MCF 10A (cell line): Measurements from ENCODE around the gene PLEK. TPM values are rescaled to one million over a fixed set of nuclear protein-coding genes. Genes with fewer than 3 reads are reported as not detected.

Experiments used
- BruUV-seq: library from RNA; stranded (reverse); fragments of 400-500 nt; replicated peaks from 2 replicates; lab custom pipeline; 2021; lab: Mats Ljungman, UMichigan
- CTCF ChIA-PET: fragments of 300-600 bp; sonication (Branson Sonifier 250); formaldehyde crosslinking; extraction: SDS; loops from one replicate; lab custom pipeline; 2021; ENCODE audit warnings: antibody characterized with exemption, inconsistent platforms; lab: Yijun Ruan, JAX
- POLR2A ChIA-PET: fragments of 300-600, 350-650 bp; sonication (Branson Sonifier 250); formaldehyde crosslinking; extraction: SDS; loops from one replicate; lab custom pipeline; 2020; ENCODE audit warnings: antibody characterized with exemption, inconsistent platforms; lab: Yijun Ruan, JAX
- DNase-seq: peaks from one replicate; pipeline ENCODE4 v3.0.0-alpha.2; 2018; ENCODE audit not compliant: unreplicated experiment
- H3K27ac Mint-ChIP-seq: one replicate; pipeline ENCODE4 v1.8.0; 2022; ENCODE audit warnings: mild to moderate bottlenecking, low read depth, mixed read lengths; ENCODE audit not compliant: unreplicated experiment
- H3K27me3 Mint-ChIP-seq: one replicate; pipeline ENCODE4 v1.8.0; 2022; ENCODE audit warnings: mixed read lengths; ENCODE audit not compliant: insufficient read depth, unreplicated experiment
- H3K36me3 Mint-ChIP-seq: one replicate; pipeline ENCODE4 v1.8.0; 2022; ENCODE audit warnings: mild to moderate bottlenecking, moderate library complexity, mixed read lengths; ENCODE audit not compliant: insufficient read depth, unreplicated experiment
- H3K4me1 Mint-ChIP-seq: one replicate; pipeline ENCODE4 v1.8.0; 2022; ENCODE audit warnings: mixed read lengths; ENCODE audit not compliant: insufficient read depth, unreplicated experiment
- H3K4me3 Mint-ChIP-seq: one replicate; pipeline ENCODE4 v1.8.0; 2022; ENCODE audit warnings: mild to moderate bottlenecking, moderate library complexity, mixed read lengths; ENCODE audit not compliant: unreplicated experiment
- H3K9me3 Mint-ChIP-seq: one replicate; pipeline ENCODE4 v1.8.0; 2022; ENCODE audit warnings: mixed read lengths; ENCODE audit not compliant: unreplicated experiment
- intact Hi-C: fragments of 100-400 bp; cut with micrococcal nuclease; formaldehyde crosslinking; loops from 2 replicates; pipeline ENCODE4 v1.14.1; 2022
- total RNA-seq: library from RNA; stranded (reverse); gene quantifications from 2 replicates; pipeline ENCODE4 v1.2.3, GENCODE V29; 2022
- TF ChIP-seq, protein P1 (sequence below): fragments of 200-600 bp; IDR thresholded peaks from one replicate; pipeline ENCODE4 v1.8.0; 2022; ENCODE audit warnings: antibody characterized with exemption, mild to moderate bottlenecking; ENCODE audit not compliant: unreplicated experiment

The PLEK gene
- total RNA-seq, 1 experiment from 2014 or later = not detected

DNA sequence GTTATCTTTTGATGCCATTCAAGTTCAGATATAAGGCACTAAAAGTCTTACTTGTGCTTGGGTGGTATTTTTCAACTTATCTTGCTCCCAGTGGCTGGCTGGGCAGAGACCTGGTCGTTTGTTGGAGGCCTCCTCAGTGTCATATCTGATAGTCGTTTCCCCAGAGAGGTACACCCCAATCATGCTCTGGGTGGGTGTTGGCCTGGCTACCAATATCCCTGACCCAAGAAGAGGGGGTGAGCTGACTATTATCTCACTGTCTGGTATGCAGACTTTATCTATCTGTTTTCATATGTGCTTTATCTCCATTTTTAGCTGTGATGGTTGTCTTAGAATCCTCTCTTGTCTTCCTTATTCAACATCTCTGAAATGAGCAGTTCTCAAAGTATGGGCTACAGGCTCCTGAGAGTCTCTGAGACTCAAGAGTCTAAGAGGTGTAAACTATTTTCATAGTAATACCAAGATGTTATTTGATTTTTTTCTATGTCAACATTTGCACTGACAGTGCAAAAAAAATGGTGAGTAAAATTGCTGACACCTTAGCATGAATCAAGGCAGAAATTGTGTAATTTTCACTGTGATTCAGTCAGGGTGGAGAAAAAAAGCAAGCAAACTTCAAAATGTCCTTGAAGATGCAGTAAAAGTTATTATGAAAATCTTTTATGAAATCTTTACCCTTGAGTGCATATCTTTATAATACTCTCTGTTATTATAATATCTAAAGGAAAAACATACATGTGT, 12.3 kb upstream of the PLEK start:
- H3K4me1 Mint-ChIP-seq = no peaks in the 10 kb centered on the region
- no TSS peak for BruUV-seq

DNA sequence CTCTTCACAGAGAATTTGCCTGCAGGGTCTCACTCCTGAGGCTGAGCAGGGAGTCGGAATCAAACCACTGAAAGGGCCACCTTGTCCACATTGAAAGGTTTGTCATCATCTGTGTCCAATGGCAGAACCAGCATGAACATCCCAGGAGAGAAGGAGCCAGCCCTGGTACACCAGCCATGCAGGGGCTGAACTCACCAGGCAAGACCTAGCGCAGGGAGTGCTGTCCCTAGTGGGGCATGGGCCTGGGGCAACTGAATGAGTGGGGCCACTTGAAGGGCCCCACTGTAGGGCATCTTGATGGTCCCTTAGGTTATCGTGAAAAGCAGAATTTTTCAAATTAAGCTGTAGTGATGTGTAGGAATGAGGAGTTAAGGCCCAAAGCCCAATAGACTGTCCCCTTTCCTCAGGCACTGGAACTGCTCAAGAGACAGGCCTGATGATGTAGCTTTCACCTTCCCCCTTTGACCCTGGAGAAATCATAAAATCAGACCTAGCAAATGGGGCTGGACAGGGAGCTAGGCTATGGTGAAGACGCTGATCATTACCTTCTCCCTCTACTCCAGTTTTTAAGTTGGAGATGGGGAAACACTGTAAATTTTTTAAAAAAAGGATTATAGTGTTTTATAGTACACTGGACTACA, 8.4 kb upstream of the PLEK start:
- CTCF ChIA-PET = interaction anchor here (0.9 kb wide), 1 partner anchor 74 kb away, joined by 3 read pairs; no protein-coding TSS in a partner anchor
- H3K9me3 Mint-ChIP-seq = no peaks in the 10 kb centered on the region

More for the DNA sequence above, 12.3 kb upstream of the PLEK start:
- ChIA-PET POLR2A (interaction anchor here (0.7 to 1.1 kb wide), 5 partner anchors 8 to 88 kb away, joined by 3 to 4 read pairs (median 3); partner anchors contain the start of gene CNRIP1), CTCF (interaction anchor here (0.9 kb wide), 1 partner anchor 89 kb away, joined by 5 read pairs; no protein-coding TSS in a partner anchor)
- Mint-ChIP-seq H3K36me3 (no peaks in the 10 kb centered on the region), H3K9me3 (no peaks in the 10 kb centered on the region), H3K4me3 (no peak overlapping the region), H3K27me3 (no peaks in the 10 kb centered on the region), H3K27ac (no peak overlapping the region)
- intact Hi-C loops = no loop called here
- DNase-seq = peak; percentile 38
- TF ChIP-seq, protein P1, sequence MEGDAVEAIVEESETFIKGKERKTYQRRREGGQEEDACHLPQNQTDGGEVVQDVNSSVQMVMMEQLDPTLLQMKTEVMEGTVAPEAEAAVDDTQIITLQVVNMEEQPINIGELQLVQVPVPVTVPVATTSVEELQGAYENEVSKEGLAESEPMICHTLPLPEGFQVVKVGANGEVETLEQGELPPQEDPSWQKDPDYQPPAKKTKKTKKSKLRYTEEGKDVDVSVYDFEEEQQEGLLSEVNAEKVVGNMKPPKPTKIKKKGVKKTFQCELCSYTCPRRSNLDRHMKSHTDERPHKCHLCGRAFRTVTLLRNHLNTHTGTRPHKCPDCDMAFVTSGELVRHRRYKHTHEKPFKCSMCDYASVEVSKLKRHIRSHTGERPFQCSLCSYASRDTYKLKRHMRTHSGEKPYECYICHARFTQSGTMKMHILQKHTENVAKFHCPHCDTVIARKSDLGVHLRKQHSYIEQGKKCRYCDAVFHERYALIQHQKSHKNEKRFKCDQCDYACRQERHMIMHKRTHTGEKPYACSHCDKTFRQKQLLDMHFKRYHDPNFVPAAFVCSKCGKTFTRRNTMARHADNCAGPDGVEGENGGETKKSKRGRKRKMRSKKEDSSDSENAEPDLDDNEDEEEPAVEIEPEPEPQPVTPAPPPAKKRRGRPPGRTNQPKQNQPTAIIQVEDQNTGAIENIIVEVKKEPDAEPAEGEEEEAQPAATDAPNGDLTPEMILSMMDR = no peak

DNA sequence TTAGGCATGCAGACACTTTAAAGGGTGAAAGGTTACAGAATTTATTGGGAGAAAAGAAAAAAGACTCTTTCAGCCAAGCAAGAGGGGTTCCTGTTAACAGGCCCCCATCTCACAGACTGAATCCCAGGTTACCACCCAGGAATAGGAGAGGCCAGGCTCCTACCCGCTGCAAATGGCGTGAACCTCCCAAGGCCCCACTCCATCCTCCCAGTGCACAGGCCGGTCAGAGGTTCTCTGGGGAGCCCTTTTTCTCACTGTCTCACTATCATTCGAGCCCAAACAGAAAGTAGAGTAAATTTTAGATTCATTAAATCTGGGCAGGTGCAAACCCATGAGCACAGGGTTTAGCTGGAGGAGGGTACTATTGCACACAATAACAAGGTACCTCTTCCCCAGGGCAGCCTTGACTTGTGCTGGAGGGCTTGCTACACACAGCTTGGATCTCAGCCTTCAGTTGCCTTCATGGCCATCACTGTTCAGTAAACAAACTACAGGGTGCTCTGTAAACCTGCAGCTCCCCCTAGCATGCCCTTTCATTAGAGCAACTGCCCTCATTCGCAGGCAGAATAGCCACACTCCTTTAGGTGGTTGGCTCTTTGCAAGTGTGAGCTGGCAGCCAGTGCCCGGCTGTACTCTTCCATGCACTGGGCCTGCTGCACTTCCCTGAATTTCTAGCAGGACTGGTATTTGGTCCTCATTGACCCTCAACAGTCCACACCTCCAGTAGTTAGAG, 7.3 kb upstream of the PLEK start:
- BruUV-seq = no TSS peak
- peak; percentile 66 for DNase-seq
- Mint-ChIP-seq H3K4me1 (no peaks in the 10 kb centered on the region), H3K36me3 (no peaks in the 10 kb centered on the region), H3K27me3 (no peaks in the 10 kb centered on the region), H3K27ac (no peak overlapping the region), H3K9me3 (no peaks in the 10 kb centered on the region), H3K4me3 (no peak overlapping the region)
- POLR2A ChIA-PET = no interaction called here
- CTCF ChIA-PET = interaction anchor here (0.6 to 1.4 kb wide), 6 partner anchors 25 to 1705 kb away, joined by 3 to 7 read pairs (median 3); no protein-coding TSS in a partner anchor
- intact Hi-C loops = loop anchor here (1.0 kb wide), 1 partner anchor 235 kb away; no protein-coding TSS in a partner anchor
- TF ChIP-seq, protein P1 = peak; percentile 38

More for the DNA sequence above, 8.4 kb upstream of the PLEK start:
- H3K27me3 Mint-ChIP-seq = no peaks in the 10 kb centered on the region
- no peaks in the 10 kb centered on the region for H3K4me1 Mint-ChIP-seq
- H3K4me3 Mint-ChIP-seq = no peak overlapping the region
- POLR2A ChIA-PET = no interaction called here
- H3K27ac Mint-ChIP-seq = no peak overlapping the region
- no TSS peak for BruUV-seq
- DNase-seq = no peak
- H3K36me3 Mint-ChIP-seq = no peaks in the 10 kb centered on the region
- intact Hi-C loops = no loop called here
- TF ChIP-seq, protein P1 = no peak
